Ovary (tissue), 3 donors: ENCODE data around the gene RBM45.

Experiments
- POLR2A ChIP-seq: fragments of 450-650 bp; IDR thresholded peaks from one replicate; pipeline ENCODE4 v1.6.1; 2017; ENCODE audit warnings: antibody characterized with exemption, mild to moderate bottlenecking, moderate library complexity
- TF ChIP-seq, protein P1 (sequence below), 3 donors: fragments of 450-650 bp in 2 of 3; fragments of 200-600 bp in 1 of 3; IDR thresholded peaks; one replicate each; pipeline versions ENCODE4 v1.5.1 to v1.8.0; 2016 to 2022; ENCODE audit warnings: antibody characterized with exemption in 3 of 3, mild to moderate bottlenecking in 1 of 3
- donor health status: DM: no; HTN: no; CAD: no.

DNA sequence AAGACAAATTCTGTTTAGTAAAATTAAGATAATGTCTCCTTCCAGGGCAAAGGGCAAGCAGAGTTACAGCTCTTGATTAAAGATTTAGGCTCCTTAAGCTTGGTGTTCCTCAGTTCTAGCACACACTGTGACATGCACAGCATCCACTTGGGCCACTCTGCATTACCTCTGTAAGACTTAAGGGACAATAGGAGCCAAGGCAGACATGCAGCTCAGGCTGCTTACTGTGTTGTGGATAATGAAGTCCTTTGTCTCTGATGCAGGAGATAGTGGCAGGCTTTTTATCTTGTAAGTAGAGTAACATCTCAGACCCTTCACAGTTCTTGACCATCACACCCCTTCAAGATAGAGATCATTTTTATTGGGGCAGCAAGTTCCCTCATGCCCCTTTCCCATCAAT is 31.2 kb downstream of the RBM45 start:
- TF ChIP-seq, protein P1, sequence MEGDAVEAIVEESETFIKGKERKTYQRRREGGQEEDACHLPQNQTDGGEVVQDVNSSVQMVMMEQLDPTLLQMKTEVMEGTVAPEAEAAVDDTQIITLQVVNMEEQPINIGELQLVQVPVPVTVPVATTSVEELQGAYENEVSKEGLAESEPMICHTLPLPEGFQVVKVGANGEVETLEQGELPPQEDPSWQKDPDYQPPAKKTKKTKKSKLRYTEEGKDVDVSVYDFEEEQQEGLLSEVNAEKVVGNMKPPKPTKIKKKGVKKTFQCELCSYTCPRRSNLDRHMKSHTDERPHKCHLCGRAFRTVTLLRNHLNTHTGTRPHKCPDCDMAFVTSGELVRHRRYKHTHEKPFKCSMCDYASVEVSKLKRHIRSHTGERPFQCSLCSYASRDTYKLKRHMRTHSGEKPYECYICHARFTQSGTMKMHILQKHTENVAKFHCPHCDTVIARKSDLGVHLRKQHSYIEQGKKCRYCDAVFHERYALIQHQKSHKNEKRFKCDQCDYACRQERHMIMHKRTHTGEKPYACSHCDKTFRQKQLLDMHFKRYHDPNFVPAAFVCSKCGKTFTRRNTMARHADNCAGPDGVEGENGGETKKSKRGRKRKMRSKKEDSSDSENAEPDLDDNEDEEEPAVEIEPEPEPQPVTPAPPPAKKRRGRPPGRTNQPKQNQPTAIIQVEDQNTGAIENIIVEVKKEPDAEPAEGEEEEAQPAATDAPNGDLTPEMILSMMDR (IDR thresholded peaks at IDR 0.05): no peak
- no peak for TF ChIP-seq POLR2A
